ENCODE measurements around the gene KITLG. TPM values are rescaled to one million over a fixed set of nuclear protein-coding genes. Genes with fewer than 3 reads are reported as not detected.
A peak's percentile ranks its signal among the peaks of the same experiment; 100 is the strongest.

Gene KITLG
- polyA plus RNA-seq, 1 donor (not counting 4 experiments of a cell fraction or from before 2014, with no cell fraction given): 21.2 TPM

DNA sequence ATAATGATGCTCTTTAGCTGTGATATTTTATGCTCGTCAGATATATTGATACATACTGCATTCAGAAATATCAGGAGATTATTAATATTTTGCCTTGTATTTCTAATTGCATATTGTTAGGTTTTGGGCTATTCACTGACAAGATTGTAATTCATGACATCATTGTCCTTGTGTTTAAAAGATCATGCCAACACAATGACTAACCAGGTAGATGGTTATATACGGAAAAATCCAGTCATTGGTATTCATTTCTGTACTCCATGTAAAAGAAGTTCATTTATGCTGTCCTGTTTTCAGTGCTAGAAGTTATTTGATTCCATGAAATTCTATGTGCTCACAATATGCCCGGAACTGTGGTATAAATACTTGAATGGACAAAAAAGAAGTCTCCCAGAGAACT lies 107.5 kb downstream of the KITLG start:
- FAIRE-seq (peak; percentile 20), DNase-seq (ENCODE audit: low read depth, low spot score) (no peak)
- dilution Hi-C loops (cut with MboI; ENCODE audit: extremely low pct_ligation_motif_present, low sequenced_read_pairs): no loop called here
- H3K4me2 ChIP-seq (ENCODE audit: control insufficient read depth, extremely low read depth, insufficient read depth, low read depth, low read length): no peak overlapping the region
- H2AFZ ChIP-seq (ENCODE audit: control insufficient read depth, low read length): no peak overlapping the region
- no peaks in the 10 kb centered on the region for H3K9me1 ChIP-seq (ENCODE audit: control insufficient read depth, extremely low read depth, insufficient read depth, low read length)
- peaks cover 3% of the 10 kb centered on the region for H3K4me1 ChIP-seq (ENCODE audit: control insufficient read depth, extremely low read depth, insufficient read depth, low read length)
- H3K9me3 ChIP-seq (ENCODE audit: control insufficient read depth, low read depth, low read length): no peaks in the 10 kb centered on the region
- no peak overlapping the region for H3K9ac ChIP-seq (ENCODE audit: control insufficient read depth, extremely low read depth, insufficient read depth, low read length)
- no peaks in the 10 kb centered on the region for H4K20me1 ChIP-seq (ENCODE audit: control insufficient read depth, extremely low read depth, insufficient read depth, low read length)
- no peaks in the 10 kb centered on the region for H3K79me2 ChIP-seq (ENCODE audit: control insufficient read depth, insufficient read depth, low read length)
- no peak overlapping the region for H3K27ac ChIP-seq (ENCODE audit: control insufficient read depth, insufficient read depth, low read length)
- H3K4me3 ChIP-seq (ENCODE audit: control insufficient read depth in 2 of 3, extremely low read depth in 1 of 3, insufficient read depth in 2 of 3, low read depth in 1 of 3, low read length in 3 of 3): no peak overlapping the region
- TF ChIP-seq, protein P1, sequence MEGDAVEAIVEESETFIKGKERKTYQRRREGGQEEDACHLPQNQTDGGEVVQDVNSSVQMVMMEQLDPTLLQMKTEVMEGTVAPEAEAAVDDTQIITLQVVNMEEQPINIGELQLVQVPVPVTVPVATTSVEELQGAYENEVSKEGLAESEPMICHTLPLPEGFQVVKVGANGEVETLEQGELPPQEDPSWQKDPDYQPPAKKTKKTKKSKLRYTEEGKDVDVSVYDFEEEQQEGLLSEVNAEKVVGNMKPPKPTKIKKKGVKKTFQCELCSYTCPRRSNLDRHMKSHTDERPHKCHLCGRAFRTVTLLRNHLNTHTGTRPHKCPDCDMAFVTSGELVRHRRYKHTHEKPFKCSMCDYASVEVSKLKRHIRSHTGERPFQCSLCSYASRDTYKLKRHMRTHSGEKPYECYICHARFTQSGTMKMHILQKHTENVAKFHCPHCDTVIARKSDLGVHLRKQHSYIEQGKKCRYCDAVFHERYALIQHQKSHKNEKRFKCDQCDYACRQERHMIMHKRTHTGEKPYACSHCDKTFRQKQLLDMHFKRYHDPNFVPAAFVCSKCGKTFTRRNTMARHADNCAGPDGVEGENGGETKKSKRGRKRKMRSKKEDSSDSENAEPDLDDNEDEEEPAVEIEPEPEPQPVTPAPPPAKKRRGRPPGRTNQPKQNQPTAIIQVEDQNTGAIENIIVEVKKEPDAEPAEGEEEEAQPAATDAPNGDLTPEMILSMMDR (optimal IDR thresholded peaks at IDR 0.05 in 1 of 3, IDR thresholded peaks at IDR 0.05 in 1 of 3, conservative IDR thresholded peaks at IDR 0.05 in 1 of 3; ENCODE audit: extremely low read depth in 1 of 3, insufficient read depth in 2 of 3, low read length in 3 of 3): no peak
- TF ChIP-seq EZH2 (IDR thresholded peaks at IDR 0.05; ENCODE audit: low read length): no peak
- no peaks in the 10 kb centered on the region for H3K27me3 ChIP-seq (ENCODE audit: control insufficient read depth, extremely low read depth, insufficient read depth, low read length)
- H3K36me3 ChIP-seq (ENCODE audit: control insufficient read depth in 2 of 2, extremely low read depth in 1 of 2, insufficient read depth in 2 of 2, low read length in 2 of 2): no peaks in the 10 kb centered on the region

GRCh38 chr12:88472248-88472647 lies 108.0 kb downstream of the KITLG start:
- DNase-seq (ENCODE audit: low read depth, low spot score) (no peak), FAIRE-seq (no peak)
- Histone ChIP-seq H3K4me1 (ENCODE audit: control insufficient read depth, extremely low read depth, insufficient read depth, low read length) (peaks cover 3% of the 10 kb centered on the region), H3K79me2 (ENCODE audit: control insufficient read depth, insufficient read depth, low read length) (no peaks in the 10 kb centered on the region), H3K9ac (ENCODE audit: control insufficient read depth, extremely low read depth, insufficient read depth, low read length) (no peak overlapping the region), H3K27me3 (ENCODE audit: control insufficient read depth, extremely low read depth, insufficient read depth, low read length) (no peaks in the 10 kb centered on the region), H2AFZ (ENCODE audit: control insufficient read depth, low read length) (no peak overlapping the region), H4K20me1 (ENCODE audit: control insufficient read depth, extremely low read depth, insufficient read depth, low read length) (no peaks in the 10 kb centered on the region), H3K9me1 (ENCODE audit: control insufficient read depth, extremely low read depth, insufficient read depth, low read length) (no peaks in the 10 kb centered on the region), H3K9me3 (ENCODE audit: control insufficient read depth, low read depth, low read length) (no peaks in the 10 kb centered on the region), H3K4me2 (ENCODE audit: control insufficient read depth, extremely low read depth, insufficient read depth, low read depth, low read length) (no peak overlapping the region), H3K27ac (ENCODE audit: control insufficient read depth, insufficient read depth, low read length) (no peak overlapping the region), H3K36me3 (ENCODE audit: control insufficient read depth in 2 of 2, extremely low read depth in 1 of 2, insufficient read depth in 2 of 2, low read length in 2 of 2) (no peaks in the 10 kb centered on the region), H3K4me3 (ENCODE audit: control insufficient read depth in 2 of 3, extremely low read depth in 1 of 3, insufficient read depth in 2 of 3, low read depth in 1 of 3, low read length in 3 of 3) (no peak overlapping the region)
- TF ChIP-seq, protein P1 (optimal IDR thresholded peaks at IDR 0.05 in 1 of 3, IDR thresholded peaks at IDR 0.05 in 1 of 3, conservative IDR thresholded peaks at IDR 0.05 in 1 of 3; ENCODE audit: extremely low read depth in 1 of 3, insufficient read depth in 2 of 3, low read length in 3 of 3): no peak
- TF ChIP-seq EZH2 (IDR thresholded peaks at IDR 0.05; ENCODE audit: low read length): no peak
- dilution Hi-C loops (cut with MboI; ENCODE audit: extremely low pct_ligation_motif_present, low sequenced_read_pairs): no loop called here

Data from keratinocyte (primary cell).